Loucy (cell line): ENCODE results near the gene DEFB108B.
"Not testable (repeated sequence)": the region's sequence is repeated elsewhere in the genome, so short reads cannot be mapped to it uniquely, and the experiment has no call there.

Experiments
- CTCF ChIP-seq: fragments of 200-600 bp; sonication (generic); conservative IDR thresholded peaks from 2 replicates; pipeline ENCODE4 v1.5.1; 2014; ENCODE audit warnings: mild to moderate bottlenecking, antibody characterized with exemption, low read length
- EZH2phosphoT487 ChIP-seq: fragments of 200-600 bp; IDR thresholded peaks from 2 replicates; pipeline ENCODE4 v1.6.1; 2018; ENCODE audit warnings: antibody characterized with exemption, mild to moderate bottlenecking, moderate library complexity, borderline replicate concordance

DNA sequence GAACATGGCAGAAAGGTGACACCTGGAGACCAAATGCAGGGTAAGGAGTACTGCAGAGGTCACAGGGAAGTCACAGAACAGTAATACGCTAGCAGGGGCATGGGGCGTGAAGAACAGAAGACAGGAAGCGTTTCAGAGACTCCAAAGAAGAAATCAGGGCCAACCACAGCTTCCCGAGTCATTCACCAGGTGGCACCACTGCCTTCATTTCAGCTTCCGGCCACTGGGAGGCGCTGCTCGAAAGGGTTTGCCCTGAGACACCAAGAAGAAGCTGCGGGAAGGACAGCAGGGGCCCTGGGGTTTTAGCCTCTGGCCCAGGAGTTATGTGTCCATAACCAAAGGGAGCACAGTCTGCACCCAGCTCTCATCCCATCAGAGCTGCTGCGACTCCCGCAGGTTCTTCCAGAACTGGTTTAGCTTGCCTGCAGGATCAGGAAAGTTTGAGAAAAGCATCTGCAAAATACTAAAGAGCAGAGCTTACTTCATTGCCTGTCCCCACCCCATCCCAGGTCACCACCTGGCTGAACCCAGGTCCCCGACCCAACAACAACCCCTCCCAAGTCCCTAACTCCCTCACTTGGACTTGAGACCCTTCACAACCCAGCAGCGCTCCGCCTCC is 32.6 kb upstream of the DEFB108B start:
- TF ChIP-seq CTCF: peak; percentile 77
- not testable (repeated sequence) for TF ChIP-seq EZH2phosphoT487
